CD4-positive, alpha-beta T cell (primary cell): ENCODE measurements around the gene ANKRD29. TPM values are rescaled to one million over a fixed set of nuclear protein-coding genes. Genes with fewer than 3 reads are reported as not detected.

ENCODE experiments used
- ATAC-seq: fragments of 200-7000 bp; cut with Tn5 transposase; one replicate; pipeline ENCODE4 v1.10.0; 2022; ENCODE audit warnings: mild to moderate bottlenecking; ENCODE audit not compliant: poor library complexity
- CTCF ChIA-PET: fragments of 350-600 bp; sonication (Branson Sonifier 250); formaldehyde crosslinking; loops from one replicate; lab custom pipeline; 2021; ENCODE audit warnings: antibody characterized with exemption, inconsistent platforms; lab: Charles Lee
- POLR2A ChIA-PET: fragments of 350-600 bp; sonication (Branson Sonifier 250); formaldehyde crosslinking; loops from one replicate; lab custom pipeline; 2021; ENCODE audit warnings: antibody characterized with exemption, inconsistent platforms; lab: Charles Lee
- DNase-seq, 14 experiments: peaks; one replicate each; pipeline ENCODE4 v3.0.0-alpha.2; 2013 to 2020; ENCODE audit warnings: mixed read lengths in 2 of 14
- H3K27ac ChIP-seq, 2 donors: one replicate each; pipeline versions ENCODE4 v1.5.1 to v1.7.0; 2013; ENCODE audit warnings: low read length in 2 of 2, low read depth in 1 of 2, mild to moderate bottlenecking in 1 of 2
- H3K27me3 ChIP-seq, 2 experiments: 1 replicate in 1 of 2; 2 replicates in 1 of 2; pipeline versions ENCODE4 v1.6.1 to v1.7.0; 2013; ENCODE audit warnings: low read length in 2 of 2, control low read depth in 1 of 2, mild to moderate bottlenecking in 1 of 2, moderate library complexity in 1 of 2; ENCODE audit not compliant: insufficient read depth in 2 of 2, control insufficient read depth in 1 of 2
- H3K36me3 ChIP-seq: one replicate; pipeline ENCODE4 v1.6.1; 2013; ENCODE audit warnings: low read length, control low read depth; ENCODE audit not compliant: insufficient read depth
- H3K4me1 ChIP-seq: one replicate; pipeline ENCODE4 v1.6.1; 2013; ENCODE audit warnings: low read length, control low read depth; ENCODE audit not compliant: insufficient read depth
- H3K4me3 ChIP-seq: one replicate; pipeline ENCODE4 v1.5.1; 2013; ENCODE audit warnings: mild to moderate bottlenecking, low read length, moderate library complexity
- H3K9me3 ChIP-seq, 2 experiments: 1 replicate in 1 of 2; 2 replicates in 1 of 2; pipeline versions ENCODE4 v1.6.1 to v1.7.0; 2013; ENCODE audit warnings: low read length in 2 of 2, mild to moderate bottlenecking in 2 of 2, control low read depth in 1 of 2, moderate library complexity in 1 of 2; ENCODE audit not compliant: control insufficient read depth in 1 of 2, insufficient read depth in 1 of 2
- H3K27ac Mint-ChIP-seq: one replicate; pipeline ENCODE4 v1.8.0; 2020; ENCODE audit warnings: mixed read lengths
- H3K27me3 Mint-ChIP-seq: one replicate; pipeline ENCODE4 v1.8.0; 2021; ENCODE audit warnings: mixed read lengths
- H3K36me3 Mint-ChIP-seq: one replicate; pipeline ENCODE4 v1.8.0; 2021; ENCODE audit warnings: low read depth, mixed read lengths
- H3K4me1 Mint-ChIP-seq: one replicate; pipeline ENCODE4 v1.8.0; 2021; ENCODE audit warnings: low read depth, mixed read lengths
- H3K4me3 Mint-ChIP-seq: one replicate; pipeline ENCODE4 v1.8.0; 2020; ENCODE audit warnings: mild to moderate bottlenecking, mixed read lengths
- H3K9me3 Mint-ChIP-seq: one replicate; pipeline ENCODE4 v1.8.0; 2020; ENCODE audit warnings: mixed read lengths
- CTCF ChIP-seq: fragments of 200-600 bp; IDR thresholded peaks from one replicate; pipeline ENCODE4 v1.8.0; 2022; ENCODE audit warnings: antibody characterized with exemption, mild to moderate bottlenecking
- intact Hi-C, 2 experiments: fragments of 100-400 bp; cut with DNase I in 1 of 2; cut with micrococcal nuclease in 1 of 2; formaldehyde crosslinking; loops; one replicate each; pipeline versions ENCODE4 v1.15.1 to v1.9.0; 2023 to 2025; cut with DNase I, micrococcal nuclease
- total RNA-seq, 174 experiments: library from RNA in 2 of 174; stranded (reverse) in 2 of 174; gene quantifications; one replicate each; pipeline ENCODE4 v1.2.3 and lab custom pipeline; 2021 to 2026

ANKRD29 gene
- total RNA-seq, 2 experiments from 2014 or later = 0.28 to 0.58 TPM

DNA sequence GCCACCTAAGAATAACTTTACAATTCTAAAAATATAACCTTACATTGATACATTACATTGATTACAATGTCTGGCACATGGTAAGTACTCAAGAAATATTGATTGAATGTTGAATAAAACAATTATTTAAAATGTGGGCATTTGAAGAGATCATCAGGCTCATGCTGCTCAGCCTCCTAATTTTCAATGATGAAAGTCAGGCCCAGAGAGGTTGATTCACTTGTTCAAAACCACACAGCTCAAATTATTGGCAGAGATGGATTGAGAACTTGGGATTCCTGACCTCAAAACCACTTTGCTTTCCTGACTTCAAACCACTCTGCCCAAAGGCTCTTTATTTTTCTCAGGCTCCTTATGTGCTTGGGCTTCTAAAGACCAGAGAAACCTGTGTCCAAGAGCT is 34.7 kb downstream of the ANKRD29 start:
- Mint-ChIP-seq H3K36me3 (no peaks in the 10 kb centered on the region), H3K9me3 (no peaks in the 10 kb centered on the region), H3K4me1 (no peaks in the 10 kb centered on the region), H3K4me3 (no peak overlapping the region), H3K27me3 (no peaks in the 10 kb centered on the region), H3K27ac (no peak overlapping the region)
- DNase-seq = no peak
- Histone ChIP-seq H3K9me3 (no peaks in the 10 kb centered on the region), H3K27ac (no peak overlapping the region), H3K4me1 (no peaks in the 10 kb centered on the region), H3K4me3 (no peak overlapping the region), H3K36me3 (no peaks in the 10 kb centered on the region), H3K27me3 (no peaks in the 10 kb centered on the region)
- no peak for TF ChIP-seq CTCF
- ChIA-PET POLR2A (interaction anchor here (0.7 to 1.3 kb wide), 2 partner anchors 75 to 486 kb away, joined by 4 to 5 read pairs; no protein-coding TSS in a partner anchor), CTCF (no interaction called here)
- intact Hi-C loops = no loop called here
- ATAC-seq = no peak

GRCh38 chr18:23627321-23627720 is 35.4 kb downstream of the ANKRD29 start:
- DNase-seq (no peak), ATAC-seq (no peak)
- Histone ChIP-seq H3K27me3 (no peaks in the 10 kb centered on the region), H3K9me3 (no peaks in the 10 kb centered on the region), H3K4me3 (no peak overlapping the region), H3K27ac (no peak overlapping the region), H3K36me3 (no peaks in the 10 kb centered on the region), H3K4me1 (no peaks in the 10 kb centered on the region)
- no peak overlapping the region for H3K27ac Mint-ChIP-seq
- CTCF ChIA-PET = interaction anchor here (0.5 kb wide), 1 partner anchor 284 kb away, joined by 3 read pairs; no protein-coding TSS in a partner anchor
- H3K4me1 Mint-ChIP-seq = no peaks in the 10 kb centered on the region
- no peak overlapping the region for H3K4me3 Mint-ChIP-seq
- no peaks in the 10 kb centered on the region for H3K9me3 Mint-ChIP-seq
- POLR2A ChIA-PET = no interaction called here
- H3K27me3 Mint-ChIP-seq = peaks cover 2% of the 10 kb centered on the region
- H3K36me3 Mint-ChIP-seq = no peaks in the 10 kb centered on the region
- no peak for TF ChIP-seq CTCF
- intact Hi-C loops = no loop called here

GRCh38 chr18:23626451-23627279 is 36.0 kb downstream of the ANKRD29 start:
- peaks cover 6% of the 10 kb centered on the region for H3K27me3 Mint-ChIP-seq
- no peak overlapping the region for H3K27ac Mint-ChIP-seq
- no peaks in the 10 kb centered on the region for H3K9me3 Mint-ChIP-seq
- no peaks in the 10 kb centered on the region for H3K36me3 Mint-ChIP-seq
- Histone ChIP-seq H3K36me3 (no peaks in the 10 kb centered on the region), H3K4me3 (no peak overlapping the region), H3K9me3 (no peaks in the 10 kb centered on the region), H3K4me1 (no peaks in the 10 kb centered on the region), H3K27me3 (peaks cover 0 to 2% of the 10 kb centered on the region in 2 experiments), H3K27ac (no peak overlapping the region)
- ChIA-PET POLR2A (no interaction called here), CTCF (interaction anchor here (0.5 kb wide), 1 partner anchor 285 kb away, joined by 3 read pairs; no protein-coding TSS in a partner anchor)
- no peak overlapping the region for H3K4me3 Mint-ChIP-seq
- intact Hi-C loops = no loop called here
- H3K4me1 Mint-ChIP-seq = no peaks in the 10 kb centered on the region
- no peak for DNase-seq
- TF ChIP-seq CTCF = no peak
- no peak for ATAC-seq
